ENCODE data around the gene CRYBB3. TPM values are rescaled to one million over a fixed set of nuclear protein-coding genes. Genes with fewer than 3 reads are reported as not detected.

CRYBB3 gene
- total and polyA plus RNA-seq, 2 of the 4 experiments (the other 2 are of a cell fraction), result not detected

DNA sequence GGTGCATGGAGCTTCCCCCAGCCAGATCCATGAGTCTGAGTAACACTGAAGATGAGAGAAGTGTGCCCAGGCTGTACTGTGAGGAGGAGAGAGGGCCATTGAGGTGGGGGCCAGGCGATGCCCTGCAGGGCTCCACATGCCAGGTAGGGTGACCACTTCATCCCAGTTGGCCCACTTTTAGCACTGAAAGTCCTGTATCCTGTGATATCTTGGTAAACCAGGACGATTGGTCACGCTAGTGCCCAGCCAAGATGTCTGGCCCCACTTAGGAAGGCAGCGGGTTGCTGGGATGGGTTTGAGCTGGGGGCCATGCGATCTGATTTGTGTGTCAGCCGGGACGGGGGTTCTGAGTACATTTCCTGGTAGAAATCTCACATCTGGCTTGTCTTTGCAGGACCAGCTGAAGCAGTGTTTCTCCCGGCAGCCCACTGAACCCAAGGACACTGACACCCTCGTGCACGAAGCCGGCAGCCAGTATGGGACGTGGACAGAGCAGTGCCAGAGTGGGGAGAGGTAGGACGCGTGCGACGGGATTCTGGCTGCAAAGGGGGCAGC lies 29.2 kb upstream of the CRYBB3 start:
- WGBS, 2 experiments (ENCODE audit: extremely low coverage in 2 of 2, insufficient read length in 1 of 2), result 40% methylated on average over 1 of the region's 16 CpGs; no CpG with 5 or more reads in 1 of the 2 experiments

More for the DNA sequence above, 29.2 kb upstream of the CRYBB3 start:
- H3K9me3 ChIP-seq (ENCODE audit: control insufficient read depth, insufficient read depth, low read length), result no peaks in the 10 kb centered on the region
- ATAC-seq (ENCODE audit: low read depth) (no peak), DNase-seq (no peak)
- no peak overlapping the region for H4K5ac ChIP-seq (ENCODE audit: low read depth, low read length)
- no peak overlapping the region for H2BK5ac ChIP-seq (ENCODE audit: low read depth, low read length, poor library complexity, severe bottlenecking)
- no peak overlapping the region for H3K9ac ChIP-seq (ENCODE audit: low read depth, low read length)
- H2BK20ac ChIP-seq (ENCODE audit: low read depth, low read length), result no peak overlapping the region
- no peak overlapping the region for H2BK15ac ChIP-seq (ENCODE audit: low read depth, low read length)
- ChIA-PET CTCF (no interaction called here), POLR2A (ENCODE audit: unreplicated experiment) (no interaction called here)
- intact Hi-C loops (cut with micrococcal nuclease) (no loop called here), dilution Hi-C loops (cut with HindIII; ENCODE audit: low sequenced_read_pairs, unreplicated experiment) (no loop called here), in situ Hi-C loops (cut with MboI; ENCODE audit: low sequenced_read_pairs) (no loop called here)
- no TSS peak for BruUV-seq (replicated peaks)
- no peak overlapping the region for H3K4ac ChIP-seq (ENCODE audit: low read depth, low read length)
- H3K56ac ChIP-seq (ENCODE audit: extremely low read depth, insufficient read depth, low read length), result no peak overlapping the region
- H2BK120ac ChIP-seq (ENCODE audit: low read depth, low read length), result no peak overlapping the region
- no peaks in the 10 kb centered on the region for H3K27me3 ChIP-seq (ENCODE audit: control insufficient read depth, insufficient read depth, low read length)
- no peaks in the 10 kb centered on the region for H3K36me3 ChIP-seq (ENCODE audit: control insufficient read depth, insufficient read depth, low read length)
- H2AK9ac ChIP-seq (replicated peaks; ENCODE audit: low read depth, low read length, poor library complexity), result no peak overlapping the region
- H3K4me3 ChIP-seq (ENCODE audit: insufficient read depth, low read depth, low read length), result no peak overlapping the region
- no peak overlapping the region for H4K91ac ChIP-seq (ENCODE audit: insufficient read depth, low read depth, low read length)
- H3K79me1 ChIP-seq (ENCODE audit: low read depth in 1 of 2, low read length in 2 of 2), result no peaks in the 10 kb centered on the region
- H2AK5ac ChIP-seq (ENCODE audit: low read depth, low read length), result no peak overlapping the region
- H2AFZ ChIP-seq (replicated peaks; ENCODE audit: low read length, poor library complexity), result no peak overlapping the region
- no peak overlapping the region for H3K4me2 ChIP-seq (ENCODE audit: low read depth, low read length)
- no peaks in the 10 kb centered on the region for H3K4me1 ChIP-seq (ENCODE audit: control insufficient read depth, insufficient read depth, low read length)
- H4K8ac ChIP-seq (ENCODE audit: low read depth in 2 of 2, low read length in 2 of 2), result no peak overlapping the region
- no peak overlapping the region for H3K14ac ChIP-seq (replicated peaks; ENCODE audit: low read depth, low read length)
- H3K23ac ChIP-seq (ENCODE audit: low read depth, low read length), result no peak overlapping the region
- no peak for TF ChIP-seq RCOR1 (IDR thresholded peaks at IDR 0.05; ENCODE audit: insufficient replicate concordance, low read length)
- TF ChIP-seq NFE2L2 (IDR thresholded peaks at IDR 0.05; ENCODE audit: low read depth, low read length), result no peak
- TF ChIP-seq MXI1 (IDR thresholded peaks at IDR 0.05; ENCODE audit: borderline replicate concordance, low read depth, low read length), result no peak
- H3K27ac ChIP-seq (ENCODE audit: insufficient read depth, low read length), result no peak overlapping the region
- no peak overlapping the region for H3K18ac ChIP-seq (ENCODE audit: low read depth, low read length)
- H3K9me1 ChIP-seq (ENCODE audit: insufficient read depth, low read length), result no peaks in the 10 kb centered on the region
- no peaks in the 10 kb centered on the region for H4K20me1 ChIP-seq (ENCODE audit: insufficient read depth, low read length)
